Ovary (tissue), 3 donors: Measurements from ENCODE around the gene FAM184B.

ENCODE experiments used
- EP300 ChIP-seq: sonication (generic); formaldehyde crosslinking; IDR thresholded peaks from one replicate; pipeline ENCODE4 v1.6.1; 2017; ENCODE audit warnings: antibody characterized with exemption
- POLR2A ChIP-seq: fragments of 450-650 bp; IDR thresholded peaks from one replicate; pipeline ENCODE4 v1.6.1; 2017; ENCODE audit warnings: antibody characterized with exemption, mild to moderate bottlenecking, moderate library complexity
- TF ChIP-seq, protein P1 (sequence below), 3 donors: fragments of 450-650 bp in 2 of 3; fragments of 200-600 bp in 1 of 3; IDR thresholded peaks; one replicate each; pipeline versions ENCODE4 v1.5.1 to v1.8.0; 2016 to 2022; ENCODE audit warnings: antibody characterized with exemption in 3 of 3, mild to moderate bottlenecking in 1 of 3
- donor health status: DM: no; HTN: no; CAD: no.

GRCh38 chr4:17616283-17616682 lies 165.1 kb downstream of the FAM184B start:
- TF ChIP-seq, protein P1, sequence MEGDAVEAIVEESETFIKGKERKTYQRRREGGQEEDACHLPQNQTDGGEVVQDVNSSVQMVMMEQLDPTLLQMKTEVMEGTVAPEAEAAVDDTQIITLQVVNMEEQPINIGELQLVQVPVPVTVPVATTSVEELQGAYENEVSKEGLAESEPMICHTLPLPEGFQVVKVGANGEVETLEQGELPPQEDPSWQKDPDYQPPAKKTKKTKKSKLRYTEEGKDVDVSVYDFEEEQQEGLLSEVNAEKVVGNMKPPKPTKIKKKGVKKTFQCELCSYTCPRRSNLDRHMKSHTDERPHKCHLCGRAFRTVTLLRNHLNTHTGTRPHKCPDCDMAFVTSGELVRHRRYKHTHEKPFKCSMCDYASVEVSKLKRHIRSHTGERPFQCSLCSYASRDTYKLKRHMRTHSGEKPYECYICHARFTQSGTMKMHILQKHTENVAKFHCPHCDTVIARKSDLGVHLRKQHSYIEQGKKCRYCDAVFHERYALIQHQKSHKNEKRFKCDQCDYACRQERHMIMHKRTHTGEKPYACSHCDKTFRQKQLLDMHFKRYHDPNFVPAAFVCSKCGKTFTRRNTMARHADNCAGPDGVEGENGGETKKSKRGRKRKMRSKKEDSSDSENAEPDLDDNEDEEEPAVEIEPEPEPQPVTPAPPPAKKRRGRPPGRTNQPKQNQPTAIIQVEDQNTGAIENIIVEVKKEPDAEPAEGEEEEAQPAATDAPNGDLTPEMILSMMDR (IDR thresholded peaks at IDR 0.05) = no peak
- TF ChIP-seq POLR2A (no peak), EP300 (no peak)
